Coronary artery (tissue), 2 donors: ENCODE data around the gene MISP3.
"Not testable (repeated sequence)": the region's sequence is repeated elsewhere in the genome, so short reads cannot be mapped to it uniquely, and the experiment has no call there.

Experiments
- DNase-seq: peaks from one replicate; pipeline ENCODE4 v3.0.0-alpha.2; 2017; ENCODE audit warnings: low spot score
- H3K27ac ChIP-seq, 2 donors: fragments of 200-600 bp; sonication (generic); one replicate each; pipeline ENCODE4 v1.5.1; 2016 to 2019
- H3K4me3 ChIP-seq: fragments of 200-600 bp; sonication (generic); 2 replicates; pipeline ENCODE4 v1.5.1; 2016; ENCODE audit warnings: mild to moderate bottlenecking, moderate library complexity
- CTCF ChIP-seq: fragments of 200-600 bp; sonication (generic); IDR thresholded peaks from one replicate; pipeline ENCODE4 v1.5.1; 2019; ENCODE audit warnings: antibody characterized with exemption

MISP3 gene

GRCh38 chr19:14072535-14073260 lies at the start of gene MISP3:
Gene MISP3 (plus strand): TSS chr19:14072786. CDS start chr19:14073310, 524 bp downstream.
- H3K4me3 ChIP-seq, result peak within 1 kb of the TSS; percentile 83
- TF ChIP-seq CTCF, result no peak
- peak within 1 kb of the TSS; percentile 85 to 97 for H3K27ac ChIP-seq
- no peak for DNase-seq

- no peak overlapping the region for H3K4me3 ChIP-seq
- H3K27ac ChIP-seq, result peak overlapping the region in 1 of 2 donors; percentile 51
- DNase-seq, result no peak
- no peak for TF ChIP-seq CTCF
These were observed 49.0 kb upstream of the MISP3 start for GRCh38 chr19:14023404-14024235.

- not testable (repeated sequence) for H3K27ac ChIP-seq, DNase-seq, H3K4me3 ChIP-seq
These were observed 45.9 kb upstream of the MISP3 start for GRCh38 chr19:14026652-14027192.

GRCh38 chr19:14027856-14028450 lies 44.6 kb upstream of the MISP3 start, which contains the start of gene RLN3:
Gene RLN3 (plus strand): TSS chr19:14028148. CDS start chr19:14028205, 57 bp downstream.
- Histone ChIP-seq H3K27ac (no peak within 1 kb of the TSS), H3K4me3 (no peak within 1 kb of the TSS)
- no peak for DNase-seq
- no peak for TF ChIP-seq CTCF

GRCh38 chr19:14028901-14029300 lies 43.7 kb upstream of the MISP3 start:
- Histone ChIP-seq H3K27ac (no peak overlapping the region), H3K4me3 (no peak overlapping the region)
- TF ChIP-seq CTCF, result no peak
- no peak for DNase-seq

- H3K27ac ChIP-seq, result peak overlapping the region in 1 of 2 donors; percentile 57
- TF ChIP-seq CTCF, result no peak
- H3K4me3 ChIP-seq, result peak overlapping the region; percentile 72
- no peak for DNase-seq
These were observed 41.4 kb upstream of the MISP3 start for GRCh38 chr19:14030997-14031718.
